DMS114 treated with DMSO at 0.1 percent for 48 hours (cell line): Measurements from ENCODE around the gene GDF2.

ENCODE experiments used
- DNase-seq: peaks from one replicate; lab custom pipeline; 2025; ENCODE audit not compliant: unreplicated experiment; lab: John Stamatoyannopoulos, UW

Gene GDF2

GRCh38 chr10:47331954-47332353, 9.7 kb downstream of the GDF2 start:
- DNase-seq = no peak

DNA sequence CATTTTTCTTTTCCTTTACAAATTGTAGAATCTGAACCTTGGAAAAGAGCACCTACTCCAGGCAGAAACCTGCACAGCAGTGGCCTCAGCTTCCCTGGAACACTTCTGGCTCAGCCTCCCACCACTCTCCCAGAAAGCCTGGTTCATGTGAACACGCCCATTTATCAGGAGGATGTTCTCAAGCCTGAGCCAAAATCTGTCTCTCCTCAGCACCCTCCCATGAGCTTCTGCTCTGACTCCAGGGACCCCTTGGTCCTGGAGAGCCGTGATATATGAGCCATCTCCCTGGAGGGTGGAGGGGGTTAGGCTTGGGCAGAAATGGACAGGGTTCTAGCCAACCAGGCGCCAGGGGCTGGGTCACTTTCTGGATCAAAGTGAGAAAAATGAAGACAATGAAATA, 10.1 kb downstream of the GDF2 start:
- DNase-seq = no peak

DNA sequence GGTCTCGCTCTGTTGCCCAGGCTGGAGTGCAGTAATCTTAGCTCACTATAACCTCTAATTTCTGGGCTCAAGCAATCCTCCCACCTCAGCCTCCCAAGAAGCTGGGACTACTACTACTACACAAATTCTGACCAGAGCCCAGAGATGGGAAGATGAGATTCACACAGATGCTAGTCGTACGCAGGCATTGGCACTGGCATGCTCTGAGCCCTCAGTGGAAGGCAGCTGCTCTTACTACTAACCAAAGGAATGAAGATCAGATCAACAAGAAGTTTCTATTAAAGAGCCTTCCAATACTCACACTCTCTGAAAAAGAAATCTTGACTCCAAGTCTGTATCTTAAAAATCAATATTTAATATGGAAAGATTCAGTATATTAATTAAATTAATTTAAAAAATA, 10.7 kb downstream of the GDF2 start:
- DNase-seq = no peak

DNA sequence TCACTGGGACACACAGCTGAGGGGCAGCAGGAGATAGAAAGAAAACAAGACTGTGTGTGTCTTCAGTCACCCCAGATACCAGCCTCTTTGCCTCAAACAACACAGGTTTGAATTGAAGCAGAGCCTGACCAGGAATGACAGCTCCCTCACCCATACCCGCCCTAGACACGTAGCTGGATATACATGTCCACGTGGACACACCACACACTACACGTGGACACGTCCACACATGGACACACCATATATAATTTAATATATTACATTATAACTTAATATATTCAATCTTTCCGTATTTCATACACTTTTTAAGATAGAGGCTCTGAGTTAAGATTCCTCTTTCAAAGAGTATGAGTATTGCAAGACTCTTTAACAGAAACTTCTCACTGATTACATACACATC, 11.3 kb downstream of the GDF2 start:
- DNase-seq = no peak

- DNase-seq = no peak
These were observed 12.4 kb downstream of the GDF2 start for GRCh38 chr10:47334466-47335295.

DNA sequence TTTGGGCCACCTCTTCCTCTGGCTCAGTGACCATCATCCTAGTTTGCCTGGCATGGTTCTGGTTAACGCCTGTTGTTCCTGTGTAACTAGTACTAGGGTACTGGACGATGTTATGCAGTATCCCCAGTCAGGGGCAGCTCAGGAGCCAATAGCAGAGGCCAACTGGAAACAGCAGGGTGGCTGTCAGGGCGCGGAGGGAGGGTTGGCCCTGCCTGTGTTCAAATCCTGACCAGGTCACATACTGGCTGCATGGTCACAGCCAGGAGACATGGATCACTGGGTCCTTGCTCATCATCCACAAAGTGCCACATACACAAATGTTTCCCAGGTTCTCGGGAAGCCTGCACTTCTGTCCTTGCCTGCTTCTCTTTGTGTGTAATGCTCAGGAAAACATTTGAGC, 13.7 kb downstream of the GDF2 start:
- no peak for DNase-seq

DNA sequence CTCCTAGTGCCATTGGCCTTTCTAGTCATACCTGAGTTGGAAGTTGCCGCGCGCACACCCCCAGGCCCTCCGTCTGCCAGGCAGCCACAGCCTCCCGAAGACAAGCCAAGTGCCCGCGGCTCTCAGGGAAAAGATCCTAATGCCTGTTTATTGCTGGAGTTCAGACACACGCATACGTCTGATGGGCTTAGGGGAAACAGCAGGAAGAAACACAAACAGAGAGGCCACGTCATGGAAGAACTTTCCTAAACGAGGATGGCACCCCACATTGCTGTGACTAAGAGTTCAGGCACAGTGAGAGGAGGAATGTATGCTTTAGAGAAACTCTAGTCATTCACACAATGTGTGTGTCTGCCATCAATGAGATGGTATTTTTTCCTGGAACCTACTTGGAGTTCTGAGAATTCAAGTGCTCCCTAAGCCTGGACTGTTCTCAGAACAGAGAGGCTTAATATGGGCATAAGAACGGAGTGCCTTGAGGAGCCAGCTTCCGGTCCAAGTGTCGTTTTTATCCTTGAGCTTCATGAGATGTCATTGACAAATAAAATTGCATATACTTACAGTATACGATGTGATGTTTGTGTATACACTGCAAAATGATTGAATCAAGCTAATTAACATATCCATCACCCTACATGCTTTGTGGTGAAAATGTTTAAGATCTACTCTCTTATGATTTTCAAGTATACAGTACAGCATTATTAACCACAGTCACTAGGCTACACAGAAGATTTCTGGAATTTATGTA, 14.3 kb downstream of the GDF2 start:
- no peak for DNase-seq

- DNase-seq = no peak
These were observed 15.1 kb downstream of the GDF2 start for GRCh38 chr10:47337310-47337709.

GRCh38 chr10:47339186-47339735, 17.0 kb downstream of the GDF2 start:
- DNase-seq = no peak

GRCh38 chr10:47339759-47340607, 17.7 kb downstream of the GDF2 start:
- no peak for DNase-seq

DNA sequence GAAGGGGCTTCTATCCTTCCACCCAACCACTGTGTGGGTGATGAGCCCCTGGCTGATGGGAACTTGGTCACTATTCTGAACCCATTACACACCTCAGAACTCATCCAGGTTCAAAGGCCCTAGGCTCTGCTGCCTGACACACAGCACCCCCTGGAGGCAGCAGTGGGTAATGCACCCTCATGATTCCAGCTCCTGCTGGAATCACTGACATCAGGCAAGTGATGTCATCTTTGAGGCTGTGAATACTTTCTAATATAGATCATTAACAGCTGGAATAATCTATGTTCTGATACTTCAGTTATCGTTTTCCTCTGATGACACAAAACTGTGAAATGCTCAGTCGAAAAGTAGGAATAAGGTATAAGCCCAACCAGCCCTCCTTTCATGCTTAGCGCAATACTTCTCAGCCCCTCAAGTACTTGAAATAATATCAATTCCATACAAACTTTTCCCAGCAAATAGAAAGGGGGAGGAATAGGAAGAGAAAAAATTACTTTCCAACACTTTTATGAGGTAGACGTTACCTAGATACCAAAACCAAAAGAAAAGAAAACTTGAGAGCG, 18.4 kb downstream of the GDF2 start:
- DNase-seq = no peak

DNA sequence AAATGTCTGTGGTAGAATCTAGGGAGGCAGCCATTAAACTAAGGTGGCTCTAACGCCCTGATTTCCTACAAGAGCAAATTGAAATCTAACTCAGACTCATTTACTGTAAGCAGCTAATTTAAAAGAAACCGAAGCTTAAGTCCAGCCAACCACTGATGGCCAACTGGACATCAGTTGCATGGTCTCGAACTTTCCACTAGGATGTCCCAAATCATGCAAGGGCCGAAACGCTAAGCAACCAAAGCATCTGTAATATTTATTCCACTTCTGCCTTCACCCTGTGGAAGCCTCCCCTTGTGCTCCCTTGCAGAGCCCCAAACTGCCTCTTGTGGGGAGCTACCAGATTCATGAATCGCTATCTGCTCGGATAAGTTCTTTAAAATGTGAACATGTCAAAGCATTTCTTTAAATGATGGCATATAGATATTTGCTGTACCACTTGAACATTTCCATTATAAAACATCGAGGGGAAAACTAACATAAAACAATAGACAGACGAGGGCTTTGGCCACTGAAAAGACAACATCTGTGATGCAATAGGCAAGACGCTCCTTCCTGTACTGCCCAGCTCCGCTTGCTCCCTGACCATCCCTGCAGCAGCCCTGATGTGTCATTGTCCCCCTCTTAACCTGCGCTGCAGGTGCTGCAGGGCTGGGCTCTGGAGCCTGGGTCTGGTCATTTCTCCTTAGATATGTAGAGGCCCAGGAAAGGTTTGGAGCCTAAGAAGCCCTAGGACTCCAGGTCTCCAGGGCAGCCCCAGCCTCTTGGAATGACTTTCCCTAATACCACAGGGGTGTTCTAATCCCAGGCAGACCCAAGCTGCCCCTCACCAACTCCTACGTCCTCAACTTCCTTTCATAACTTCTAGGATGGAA, 23.0 kb downstream of the GDF2 start:
- no peak for DNase-seq

DNA sequence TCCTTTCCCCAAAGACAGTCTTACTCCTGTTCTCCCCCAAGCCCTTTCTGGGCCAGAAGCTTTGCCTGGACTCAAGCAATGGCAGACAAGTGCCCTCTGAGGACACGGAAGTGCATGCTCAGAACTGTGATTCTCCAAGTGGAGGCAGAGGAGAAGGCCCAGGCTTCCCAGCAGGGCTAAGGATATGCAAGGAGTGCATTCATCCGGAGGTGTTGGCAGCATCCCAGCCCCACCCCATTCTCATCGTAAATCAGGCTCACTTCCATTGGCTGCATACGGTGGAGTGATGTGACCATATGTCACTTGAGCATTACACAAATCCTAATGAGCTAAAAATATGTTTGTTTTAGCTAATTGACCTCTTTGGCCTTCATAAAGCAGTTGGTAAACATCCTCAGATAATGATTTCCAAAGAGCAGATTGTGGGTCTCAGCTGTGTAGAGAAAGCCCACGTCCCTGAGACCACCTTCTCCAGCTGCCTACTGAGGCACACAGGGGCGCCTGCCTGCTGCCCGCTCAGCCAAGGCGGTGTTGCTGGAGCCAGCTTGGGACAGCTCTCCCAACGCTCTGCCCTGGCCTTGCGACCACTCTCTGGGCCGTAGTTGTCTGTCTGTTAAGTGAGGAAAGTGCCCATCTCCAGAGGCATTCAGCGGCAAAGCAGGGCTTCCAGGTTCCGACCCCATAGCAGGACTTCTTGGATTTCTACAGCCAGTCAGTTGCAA, 24.5 kb downstream of the GDF2 start:
- no peak for DNase-seq

DNA sequence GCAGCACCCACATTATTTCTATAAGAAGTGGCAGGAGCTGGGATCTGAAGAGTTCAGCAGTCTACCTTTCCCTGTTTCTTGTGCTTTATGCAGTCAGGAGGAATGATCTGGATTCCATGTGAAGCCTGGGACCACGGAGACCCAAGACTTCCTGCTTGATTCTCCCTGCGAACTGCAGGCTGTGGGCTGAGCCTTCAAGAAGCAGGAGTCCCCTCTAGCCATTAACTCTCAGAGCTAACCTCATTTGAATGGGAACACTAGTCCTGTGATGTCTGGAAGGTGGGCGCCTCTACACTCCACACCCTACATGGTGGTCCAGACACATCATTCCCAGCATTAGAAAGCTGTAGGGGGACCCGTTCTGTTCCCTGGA, 25.0 kb downstream of the GDF2 start:
- DNase-seq = no peak

- DNase-seq = no peak
These were observed 25.9 kb downstream of the GDF2 start, which contains the start of gene RBP3 for GRCh38 chr10:47348138-47348651. Gene RBP3 (plus strand): TSS chr10:47348363. CDS start chr10:47348485, 122 bp downstream.

- DNase-seq = no peak
These were observed 26.6 kb downstream of the GDF2 start for GRCh38 chr10:47348661-47349470.

- DNase-seq = no peak
These were observed 27.3 kb downstream of the GDF2 start for GRCh38 chr10:47349516-47349915.

DNA sequence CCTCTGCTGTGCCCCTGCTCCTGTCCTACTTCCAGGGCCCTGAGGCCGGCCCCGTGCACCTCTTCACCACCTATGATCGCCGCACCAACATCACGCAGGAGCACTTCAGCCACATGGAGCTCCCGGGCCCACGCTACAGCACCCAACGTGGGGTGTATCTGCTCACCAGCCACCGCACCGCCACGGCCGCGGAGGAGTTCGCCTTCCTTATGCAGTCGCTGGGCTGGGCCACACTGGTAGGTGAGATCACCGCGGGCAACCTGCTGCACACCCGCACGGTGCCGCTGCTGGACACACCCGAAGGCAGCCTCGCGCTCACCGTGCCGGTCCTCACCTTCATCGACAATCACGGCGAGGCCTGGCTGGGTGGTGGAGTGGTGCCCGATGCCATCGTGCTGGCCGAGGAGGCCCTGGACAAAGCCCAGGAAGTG, 27.7 kb downstream of the GDF2 start:
- DNase-seq = no peak
